HCT116 (cell line): ENCODE data around the gene RIPOR3. TPM values are rescaled to one million over a fixed set of nuclear protein-coding genes. Genes with fewer than 3 reads are reported as not detected.
"Not testable (repeated sequence)": the region's sequence is repeated elsewhere in the genome, so short reads cannot be mapped to it uniquely, and the experiment has no call there.

Source experiments
- ATAC-seq: fragments of 200-7000 bp; cut with Tn5 transposase; 2 replicates; pipeline ENCODE4 v1.9.1; 2020; ENCODE audit warnings: mild to moderate bottlenecking, moderate library complexity
- BruUV-seq: library from RNA; stranded (reverse); fragments of 400-500 nt; replicated peaks from 2 replicates; lab custom pipeline; 2021; lab: Mats Ljungman, UMichigan
- CTCF ChIA-PET: fragments of 300-600 bp; sonication (Branson Sonifier 250); formaldehyde crosslinking; loops from one replicate; lab custom pipeline; 2021; ENCODE audit warnings: antibody characterized with exemption; lab: Charles Lee
- POLR2A ChIA-PET: fragments of 300-600, 350-600 bp; sonication (Branson Sonifier 250); formaldehyde crosslinking; loops from one replicate; lab custom pipeline; 2021; ENCODE audit warnings: antibody characterized with exemption; lab: Charles Lee
- RAD21 ChIA-PET, 2 experiments: fragments of 300-600 bp; sonication (Branson Sonifier 250); formaldehyde crosslinking; loops; one replicate each; lab custom pipeline; 2023; ENCODE audit warnings: low total read pairs in 2 of 2; ENCODE audit not compliant: uncharacterized antibody in 2 of 2, unreplicated experiment in 2 of 2, low non-redundant PET in 1 of 2; lab: Charles Lee
- DNase-seq: peaks from one replicate; pipeline ENCODE4 v3.0.0-alpha.2; 2010; ENCODE audit warnings: low read depth, low spot score
- H2AFZ ChIP-seq: fragments of 200-600 bp; shearing (Covaris generic), sonication (generic); 2 replicates; pipeline ENCODE4 v1.6.1; 2017; ENCODE audit warnings: low read depth, mixed run types, mixed read lengths, antibody characterized with exemption, low read length; ENCODE audit not compliant: poor library complexity, severe bottlenecking
- H3K27ac ChIP-seq: 2 replicates; pipeline ENCODE4 v1.5.1; 2012; ENCODE audit warnings: low read depth, low read length
- H3K27me3 ChIP-seq: fragments of 200-600 bp; sonication (generic); 2 replicates; pipeline ENCODE4 v1.6.1; 2016; ENCODE audit warnings: mixed run types, low read length, mixed read lengths; ENCODE audit not compliant: insufficient read depth
- H3K36me3 ChIP-seq, 2 experiments: fragments of 200-500 bp in 1 of 2; fragments of 200-600 bp in 1 of 2; sonication (Bioruptor generic) in 1 of 2; sonication (generic) in 1 of 2; 2 replicates each; pipeline versions ENCODE4 v1.5.1 to v1.6.1; 2014 to 2016; ENCODE audit warnings: low read length in 2 of 2, inconsistent platforms in 1 of 2, mixed read lengths in 1 of 2, mixed run types in 1 of 2; ENCODE audit not compliant: insufficient read depth in 2 of 2, control insufficient read depth in 1 of 2
- H3K4me1 ChIP-seq, 2 experiments: fragments of 200-600 bp in 1 of 2; sonication (generic) in 1 of 2; 2 replicates each; pipeline versions ENCODE4 v1.5.1 to v1.6.1; 2012 to 2017; ENCODE audit warnings: low read length in 2 of 2, inconsistent platforms in 1 of 2, mild to moderate bottlenecking in 1 of 2, mixed read lengths in 1 of 2, mixed run types in 1 of 2, moderate library complexity in 1 of 2; ENCODE audit not compliant: insufficient read depth in 2 of 2, control insufficient read depth in 1 of 2
- H3K4me2 ChIP-seq: fragments of 200-600 bp; sonication (generic); 2 replicates; pipeline ENCODE4 v1.6.1; 2017; ENCODE audit warnings: mixed run types, low read length, mixed read lengths
- H3K4me3 ChIP-seq, 2 experiments: fragments of 200-600 bp in 1 of 2; sonication (generic) in 1 of 2; replicated peaks in 1 of 2; 2 replicates each; pipeline ENCODE4 v1.5.1; 2011 to 2016; ENCODE audit warnings: low read length in 2 of 2, control low read depth in 1 of 2, low read depth in 1 of 2, mild to moderate bottlenecking in 1 of 2, mixed read lengths in 1 of 2, mixed run types in 1 of 2
- H3K79me2 ChIP-seq: fragments of 200-600 bp; sonication (generic); 2 replicates; pipeline ENCODE4 v1.6.1; 2017; ENCODE audit warnings: mild to moderate bottlenecking, mixed run types, low read length, moderate library complexity, mixed read lengths; ENCODE audit not compliant: insufficient read depth
- H3K9ac ChIP-seq: fragments of 200-600 bp; sonication (generic); 2 replicates; pipeline ENCODE4 v1.6.1; 2016; ENCODE audit warnings: low read length, mixed read lengths
- H3K9me2 ChIP-seq: fragments of 200-600 bp; sonication (generic), shearing (Covaris generic); 2 replicates; pipeline ENCODE4 v1.6.1; 2017; ENCODE audit warnings: mixed run types, mild to moderate bottlenecking, moderate library complexity; ENCODE audit not compliant: insufficient read depth
- H3K9me3 ChIP-seq, 2 experiments: fragments of 200-500 bp in 1 of 2; fragments of 200-600 bp in 1 of 2; sonication (Bioruptor generic) in 1 of 2; sonication (generic) in 1 of 2; 2 replicates each; pipeline ENCODE4 v1.6.1; 2014 to 2017; ENCODE audit warnings: low read length in 2 of 2, mixed read lengths in 2 of 2, inconsistent platforms in 1 of 2, low read depth in 1 of 2, mild to moderate bottlenecking in 1 of 2, mixed run types in 1 of 2, moderate library complexity in 1 of 2; ENCODE audit not compliant: control insufficient read depth in 1 of 2, insufficient read depth in 1 of 2
- H4K20me1 ChIP-seq: fragments of 200-600 bp; sonication (generic), shearing (Covaris generic); 2 replicates; pipeline ENCODE4 v1.6.1; 2017; ENCODE audit warnings: mixed run types, mild to moderate bottlenecking, moderate library complexity; ENCODE audit not compliant: insufficient read depth
- JUND ChIP-seq: IDR thresholded peaks from 2 replicates; pipeline ENCODE4 v1.6.1; 2012
- POLR2AphosphoS5 ChIP-seq: IDR thresholded peaks from 2 replicates; pipeline ENCODE4 v1.6.1; 2011; ENCODE audit warnings: mild to moderate bottlenecking, low read depth, low read length, moderate library complexity
- SIN3A ChIP-seq: IDR thresholded peaks from 2 replicates; pipeline ENCODE4 v1.6.1; 2012; ENCODE audit warnings: low read depth
- intact Hi-C: fragments of 100-400 bp; cut with micrococcal nuclease; formaldehyde crosslinking; loops from 2 replicates; pipeline ENCODE4 v1.10.0; 2022
- total RNA-seq: library from RNA; stranded (reverse); gene quantifications from one replicate; pipeline ENCODE4 v1.2.1, GENCODE V29; 2021; ENCODE audit not compliant: unreplicated experiment

RIPOR3 gene
- total RNA-seq, 1 experiment from 2014 or later, result 0.22 TPM

DNA sequence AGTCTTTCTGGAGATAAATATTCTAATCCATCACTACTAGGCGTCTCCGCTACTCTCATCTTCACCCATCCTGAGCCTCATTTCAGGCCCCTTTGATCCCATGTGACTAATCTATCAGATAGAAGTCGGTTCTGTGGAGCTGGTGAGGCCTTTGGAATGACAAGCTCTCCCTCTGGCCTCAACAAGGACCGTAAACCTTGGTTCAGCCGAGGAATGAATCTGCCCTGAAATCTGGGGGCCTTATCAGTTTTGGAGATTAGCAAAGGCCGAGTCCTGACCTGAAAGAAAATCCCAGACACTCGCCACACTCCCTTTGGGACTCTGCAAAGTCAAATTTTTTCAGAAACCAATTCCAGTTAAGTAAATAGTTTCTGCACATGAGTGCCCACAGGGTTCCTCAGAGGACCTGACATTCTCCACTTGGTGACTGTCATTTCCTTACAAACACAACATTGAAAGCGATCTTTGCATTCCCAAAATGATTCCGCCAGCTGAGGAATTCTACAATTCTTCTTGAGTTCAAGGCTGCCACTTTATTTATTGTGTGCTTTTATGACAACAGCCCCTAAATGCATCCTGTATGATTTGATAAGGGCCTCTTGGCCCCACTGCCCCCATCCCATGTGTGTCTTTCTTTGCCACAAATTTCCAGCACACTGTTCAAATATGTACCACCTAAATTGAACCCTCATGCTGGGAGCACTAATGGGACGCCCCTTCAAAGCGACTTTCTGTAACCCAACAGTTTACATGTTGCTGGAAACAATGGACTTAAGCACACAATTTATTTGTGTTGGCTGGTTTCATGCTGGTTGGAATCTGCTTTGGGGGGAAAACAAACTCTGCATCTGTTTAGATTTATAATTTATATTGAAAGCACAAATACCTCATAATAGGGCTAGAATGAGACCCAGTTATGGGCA, 10.0 kb upstream of the RIPOR3 start:
- intact Hi-C loops, result no loop called here
- Histone ChIP-seq H3K4me2 (no peak overlapping the region), H3K36me3 (no peaks in the 10 kb centered on the region), H4K20me1 (no peaks in the 10 kb centered on the region), H3K9me2 (no peaks in the 10 kb centered on the region), H3K27ac (no peak overlapping the region), H2AFZ (no peak overlapping the region), H3K27me3 (no peaks in the 10 kb centered on the region), H3K9ac (no peak overlapping the region), H3K79me2 (no peaks in the 10 kb centered on the region)
- no peak for ATAC-seq
- no peak for DNase-seq
- BruUV-seq, result no TSS peak
- POLR2A ChIA-PET, result no interaction called here
- RAD21 ChIA-PET, result no interaction called here
- TF ChIP-seq POLR2AphosphoS5, result no peak
- TF ChIP-seq, all 23 proteins: peak for 0
- Histone ChIP-seq H3K4me1 (no peaks in the 10 kb centered on the region), H3K9me3 (no peaks in the 10 kb centered on the region), H3K4me3 (no peak overlapping the region)
- CTCF ChIA-PET, result no interaction called here

DNA sequence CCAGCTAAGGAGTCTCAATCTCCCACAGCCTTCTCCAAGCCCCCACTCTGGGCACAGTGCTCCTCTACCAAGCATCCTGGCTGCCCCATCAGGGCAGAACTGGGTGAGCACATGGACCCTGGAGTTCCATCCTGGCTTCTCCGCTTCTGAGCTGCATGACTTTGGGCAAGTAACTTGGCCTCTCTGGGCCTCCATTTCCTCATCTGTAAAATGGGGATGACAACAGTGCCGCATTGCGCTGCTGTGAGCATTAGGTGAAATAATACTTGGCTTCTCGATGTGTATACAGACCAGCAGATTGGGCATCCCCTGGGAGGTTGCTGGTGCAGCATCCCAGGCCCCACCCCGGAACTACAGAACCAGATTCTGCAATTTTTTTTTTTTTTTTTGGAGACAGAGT, 8.3 kb upstream of the RIPOR3 start:
- TF ChIP-seq SIN3A (no peak), JUND (no peak)
- no peak overlapping the region for H3K27ac ChIP-seq

GRCh38 chr20:50698255-50698654, 6.9 kb upstream of the RIPOR3 start:
- ATAC-seq, CTCF ChIA-PET, POLR2A ChIA-PET: not testable (repeated sequence)

More for the DNA sequence above, 8.3 kb upstream of the RIPOR3 start:
- H2AFZ ChIP-seq, result no peak overlapping the region
- ATAC-seq (no peak), DNase-seq (no peak)
- intact Hi-C loops, result no loop called here
- RAD21 ChIA-PET, result no interaction called here
- no peaks in the 10 kb centered on the region for H3K9me2 ChIP-seq
- no peak overlapping the region for H3K4me2 ChIP-seq
- no peaks in the 10 kb centered on the region for H3K36me3 ChIP-seq
- H3K79me2 ChIP-seq, result no peaks in the 10 kb centered on the region
- H4K20me1 ChIP-seq, result no peaks in the 10 kb centered on the region
- no peaks in the 10 kb centered on the region for H3K9me3 ChIP-seq
- H3K4me1 ChIP-seq, result no peaks in the 10 kb centered on the region
- no peak overlapping the region for H3K4me3 ChIP-seq
- no peaks in the 10 kb centered on the region for H3K27me3 ChIP-seq
- POLR2A ChIA-PET, result no interaction called here
- BruUV-seq, result no TSS peak
- CTCF ChIA-PET, result no interaction called here
- H3K9ac ChIP-seq, result no peak overlapping the region

More at GRCh38 chr20:50698255-50698654, 6.9 kb upstream of the RIPOR3 start:
- intact Hi-C loops, H3K79me2 ChIP-seq, H3K9ac ChIP-seq, DNase-seq, RAD21 ChIA-PET, H3K4me2 ChIP-seq, BruUV-seq, H3K9me3 ChIP-seq, H3K4me3 ChIP-seq, H3K36me3 ChIP-seq, H4K20me1 ChIP-seq, H3K9me2 ChIP-seq, H3K4me1 ChIP-seq, H3K27ac ChIP-seq, H2AFZ ChIP-seq, H3K27me3 ChIP-seq: not testable (repeated sequence)
